Neural cell (in vitro differentiated cells): Measurements from ENCODE around the gene ALOX5AP.

Experiments
- EP300 ChIP-seq: fragments of 450-650 bp; conservative IDR thresholded peaks from 2 replicates; pipeline ENCODE4 v1.6.1; 2014; ENCODE audit warnings: antibody characterized with exemption, mild to moderate bottlenecking, moderate library complexity; ENCODE audit not compliant: poor library complexity, severe bottlenecking
- EZH2 ChIP-seq: fragments of 200-600, 300-800 bp; shearing (Covaris generic), sonication (generic); IDR thresholded peaks from 2 replicates; pipeline ENCODE4 v1.6.1; 2014; ENCODE audit warnings: antibody characterized with exemption, low read length, borderline replicate concordance, mild to moderate bottlenecking; ENCODE audit not compliant: insufficient read depth, poor library complexity, severe bottlenecking
- MXI1 ChIP-seq: fragments of 450-650 bp; conservative IDR thresholded peaks from 2 replicates; pipeline ENCODE4 v1.6.1; 2014; ENCODE audit warnings: antibody characterized with exemption, mild to moderate bottlenecking; ENCODE audit not compliant: poor library complexity, severe bottlenecking
- POLR2AphosphoS5 ChIP-seq: IDR thresholded peaks from 2 replicates; pipeline ENCODE4 v1.6.1; 2012
- RAD21 ChIP-seq: fragments of 450-650 bp; conservative IDR thresholded peaks from 2 replicates; pipeline ENCODE4 v1.6.1; 2014; ENCODE audit warnings: antibody characterized with exemption, mild to moderate bottlenecking, moderate library complexity
- SMC3 ChIP-seq: fragments of 450-650 bp; conservative IDR thresholded peaks from 2 replicates; pipeline ENCODE4 v1.6.1; 2014; ENCODE audit warnings: antibody characterized with exemption, mild to moderate bottlenecking, moderate library complexity; ENCODE audit not compliant: poor library complexity
- TAF1 ChIP-seq: IDR thresholded peaks from 2 replicates; pipeline ENCODE4 v1.6.1; 2012; ENCODE audit warnings: low read depth
- TF ChIP-seq, protein P1 (sequence below): fragments of 450-650 bp; IDR thresholded peaks from 2 replicates; pipeline ENCODE4 v1.5.1; 2014; ENCODE audit warnings: antibody characterized with exemption, mild to moderate bottlenecking, moderate library complexity; ENCODE audit not compliant: poor library complexity, severe bottlenecking
- TF ChIP-seq, protein P2 (sequence below): IDR thresholded peaks from 2 replicates; pipeline ENCODE4 v1.6.1; 2012; ENCODE audit warnings: borderline replicate concordance

DNA sequence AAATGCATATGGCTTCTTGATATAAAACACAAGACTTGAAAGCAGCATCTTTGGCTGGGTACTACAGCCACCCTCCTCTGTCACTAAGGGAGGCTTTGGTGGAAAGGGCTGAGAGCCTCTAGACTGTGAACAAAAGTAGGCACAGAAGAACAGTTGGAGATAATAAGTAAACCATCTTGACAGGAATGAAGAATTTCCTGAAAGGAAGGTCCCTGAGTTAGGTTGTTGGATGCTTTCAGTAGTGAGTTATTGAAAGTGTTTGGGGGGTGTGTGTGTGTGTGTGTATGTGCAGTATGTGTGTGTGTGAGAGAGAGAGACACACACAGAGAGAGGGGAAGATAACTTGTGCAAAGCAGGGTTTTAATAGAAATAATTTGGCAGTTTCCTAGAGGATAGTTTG, 38.2 kb downstream of the ALOX5AP start:
- TF ChIP-seq, protein P1, sequence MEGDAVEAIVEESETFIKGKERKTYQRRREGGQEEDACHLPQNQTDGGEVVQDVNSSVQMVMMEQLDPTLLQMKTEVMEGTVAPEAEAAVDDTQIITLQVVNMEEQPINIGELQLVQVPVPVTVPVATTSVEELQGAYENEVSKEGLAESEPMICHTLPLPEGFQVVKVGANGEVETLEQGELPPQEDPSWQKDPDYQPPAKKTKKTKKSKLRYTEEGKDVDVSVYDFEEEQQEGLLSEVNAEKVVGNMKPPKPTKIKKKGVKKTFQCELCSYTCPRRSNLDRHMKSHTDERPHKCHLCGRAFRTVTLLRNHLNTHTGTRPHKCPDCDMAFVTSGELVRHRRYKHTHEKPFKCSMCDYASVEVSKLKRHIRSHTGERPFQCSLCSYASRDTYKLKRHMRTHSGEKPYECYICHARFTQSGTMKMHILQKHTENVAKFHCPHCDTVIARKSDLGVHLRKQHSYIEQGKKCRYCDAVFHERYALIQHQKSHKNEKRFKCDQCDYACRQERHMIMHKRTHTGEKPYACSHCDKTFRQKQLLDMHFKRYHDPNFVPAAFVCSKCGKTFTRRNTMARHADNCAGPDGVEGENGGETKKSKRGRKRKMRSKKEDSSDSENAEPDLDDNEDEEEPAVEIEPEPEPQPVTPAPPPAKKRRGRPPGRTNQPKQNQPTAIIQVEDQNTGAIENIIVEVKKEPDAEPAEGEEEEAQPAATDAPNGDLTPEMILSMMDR: no peak
- TF ChIP-seq RAD21: no peak
- TF ChIP-seq, protein P2, sequence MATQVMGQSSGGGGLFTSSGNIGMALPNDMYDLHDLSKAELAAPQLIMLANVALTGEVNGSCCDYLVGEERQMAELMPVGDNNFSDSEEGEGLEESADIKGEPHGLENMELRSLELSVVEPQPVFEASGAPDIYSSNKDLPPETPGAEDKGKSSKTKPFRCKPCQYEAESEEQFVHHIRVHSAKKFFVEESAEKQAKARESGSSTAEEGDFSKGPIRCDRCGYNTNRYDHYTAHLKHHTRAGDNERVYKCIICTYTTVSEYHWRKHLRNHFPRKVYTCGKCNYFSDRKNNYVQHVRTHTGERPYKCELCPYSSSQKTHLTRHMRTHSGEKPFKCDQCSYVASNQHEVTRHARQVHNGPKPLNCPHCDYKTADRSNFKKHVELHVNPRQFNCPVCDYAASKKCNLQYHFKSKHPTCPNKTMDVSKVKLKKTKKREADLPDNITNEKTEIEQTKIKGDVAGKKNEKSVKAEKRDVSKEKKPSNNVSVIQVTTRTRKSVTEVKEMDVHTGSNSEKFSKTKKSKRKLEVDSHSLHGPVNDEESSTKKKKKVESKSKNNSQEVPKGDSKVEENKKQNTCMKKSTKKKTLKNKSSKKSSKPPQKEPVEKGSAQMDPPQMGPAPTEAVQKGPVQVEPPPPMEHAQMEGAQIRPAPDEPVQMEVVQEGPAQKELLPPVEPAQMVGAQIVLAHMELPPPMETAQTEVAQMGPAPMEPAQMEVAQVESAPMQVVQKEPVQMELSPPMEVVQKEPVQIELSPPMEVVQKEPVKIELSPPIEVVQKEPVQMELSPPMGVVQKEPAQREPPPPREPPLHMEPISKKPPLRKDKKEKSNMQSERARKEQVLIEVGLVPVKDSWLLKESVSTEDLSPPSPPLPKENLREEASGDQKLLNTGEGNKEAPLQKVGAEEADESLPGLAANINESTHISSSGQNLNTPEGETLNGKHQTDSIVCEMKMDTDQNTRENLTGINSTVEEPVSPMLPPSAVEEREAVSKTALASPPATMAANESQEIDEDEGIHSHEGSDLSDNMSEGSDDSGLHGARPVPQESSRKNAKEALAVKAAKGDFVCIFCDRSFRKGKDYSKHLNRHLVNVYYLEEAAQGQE: no peak
- no peak for TF ChIP-seq POLR2AphosphoS5
- no peak for TF ChIP-seq EZH2
- no peak for TF ChIP-seq EP300
- TF ChIP-seq SMC3: no peak
- no peak for TF ChIP-seq TAF1
- TF ChIP-seq MXI1: no peak
